ENCODE results near the gene TMOD2.
A peak's percentile ranks its signal among the peaks of the same experiment; 100 is the strongest.

The TMOD2 gene

DNA sequence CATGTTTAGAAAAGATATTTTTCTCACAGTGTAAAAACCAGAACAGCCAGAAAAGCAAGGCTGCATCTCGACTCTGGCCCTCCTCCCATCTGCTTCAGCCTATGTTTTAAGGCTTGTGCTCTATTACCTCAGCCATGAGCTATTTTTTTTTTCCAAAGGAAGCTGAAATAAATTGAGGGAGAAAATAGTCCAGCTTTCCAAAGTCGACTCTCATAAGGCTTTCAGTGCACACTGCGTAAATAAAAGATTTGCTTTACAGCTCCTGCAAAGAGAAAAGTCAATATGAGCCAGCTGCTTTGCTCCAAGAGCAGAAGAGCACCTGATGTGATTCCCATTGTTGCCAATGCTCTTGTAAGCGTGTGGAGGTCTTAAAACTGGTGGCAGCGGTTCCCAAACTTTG lies 43.4 kb upstream of the TMOD2 start:
- Histone ChIP-seq H3K4me3 (ENCODE audit: severe bottlenecking) (no peak overlapping the region), H3K27me3 (ENCODE audit: insufficient read depth, poor library complexity, severe bottlenecking) (peaks cover 12% of the 10 kb centered on the region), H3K36me3 (ENCODE audit: low read depth) (no peaks in the 10 kb centered on the region), H3K4me1 (ENCODE audit: insufficient read depth, poor library complexity, severe bottlenecking) (no peaks in the 10 kb centered on the region), H3K9me3 (ENCODE audit: severe bottlenecking) (no peaks in the 10 kb centered on the region), H3K27ac (ENCODE audit: poor library complexity, severe bottlenecking) (no peak overlapping the region)
- DNase-seq (ENCODE audit: low spot score) = no peak
- ATAC-seq (ENCODE audit: low read depth) = no peak; the same call in 2 of the 3 replicates
- TF ChIP-seq, protein P1, sequence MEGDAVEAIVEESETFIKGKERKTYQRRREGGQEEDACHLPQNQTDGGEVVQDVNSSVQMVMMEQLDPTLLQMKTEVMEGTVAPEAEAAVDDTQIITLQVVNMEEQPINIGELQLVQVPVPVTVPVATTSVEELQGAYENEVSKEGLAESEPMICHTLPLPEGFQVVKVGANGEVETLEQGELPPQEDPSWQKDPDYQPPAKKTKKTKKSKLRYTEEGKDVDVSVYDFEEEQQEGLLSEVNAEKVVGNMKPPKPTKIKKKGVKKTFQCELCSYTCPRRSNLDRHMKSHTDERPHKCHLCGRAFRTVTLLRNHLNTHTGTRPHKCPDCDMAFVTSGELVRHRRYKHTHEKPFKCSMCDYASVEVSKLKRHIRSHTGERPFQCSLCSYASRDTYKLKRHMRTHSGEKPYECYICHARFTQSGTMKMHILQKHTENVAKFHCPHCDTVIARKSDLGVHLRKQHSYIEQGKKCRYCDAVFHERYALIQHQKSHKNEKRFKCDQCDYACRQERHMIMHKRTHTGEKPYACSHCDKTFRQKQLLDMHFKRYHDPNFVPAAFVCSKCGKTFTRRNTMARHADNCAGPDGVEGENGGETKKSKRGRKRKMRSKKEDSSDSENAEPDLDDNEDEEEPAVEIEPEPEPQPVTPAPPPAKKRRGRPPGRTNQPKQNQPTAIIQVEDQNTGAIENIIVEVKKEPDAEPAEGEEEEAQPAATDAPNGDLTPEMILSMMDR (IDR thresholded peaks at IDR 0.05; ENCODE audit: poor library complexity, severe bottlenecking) = no peak

DNA sequence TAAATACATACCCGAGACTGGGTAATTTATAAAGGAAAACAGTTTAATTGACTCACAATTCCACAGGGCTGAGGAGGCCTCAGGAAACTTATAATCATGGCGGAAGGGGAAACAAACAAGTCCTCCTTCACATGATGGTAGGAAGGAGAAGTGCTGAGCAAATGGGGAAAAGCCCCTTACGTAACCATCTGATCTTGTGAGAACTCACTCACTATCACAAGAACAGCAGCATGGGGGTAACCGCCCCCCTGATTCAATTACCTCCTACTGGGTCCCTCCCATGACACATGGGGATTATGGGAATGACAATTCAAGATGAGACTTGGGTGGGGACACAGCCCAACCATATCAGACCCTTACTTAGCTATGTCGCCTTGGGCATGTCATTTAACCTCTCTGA lies 42.4 kb upstream of the TMOD2 start:
- no peak for ATAC-seq (ENCODE audit: low read depth)
- Histone ChIP-seq H3K4me3 (ENCODE audit: severe bottlenecking) (no peak overlapping the region), H3K27me3 (ENCODE audit: insufficient read depth, poor library complexity, severe bottlenecking) (peaks cover 9% of the 10 kb centered on the region), H3K4me1 (ENCODE audit: insufficient read depth, poor library complexity, severe bottlenecking) (no peaks in the 10 kb centered on the region), H3K27ac (ENCODE audit: poor library complexity, severe bottlenecking) (no peak overlapping the region), H3K9me3 (ENCODE audit: severe bottlenecking) (no peaks in the 10 kb centered on the region), H3K36me3 (ENCODE audit: low read depth) (no peaks in the 10 kb centered on the region)
- TF ChIP-seq, protein P1 (IDR thresholded peaks at IDR 0.05; ENCODE audit: poor library complexity, severe bottlenecking) = no peak
- DNase-seq (ENCODE audit: low spot score) = no peak

DNA sequence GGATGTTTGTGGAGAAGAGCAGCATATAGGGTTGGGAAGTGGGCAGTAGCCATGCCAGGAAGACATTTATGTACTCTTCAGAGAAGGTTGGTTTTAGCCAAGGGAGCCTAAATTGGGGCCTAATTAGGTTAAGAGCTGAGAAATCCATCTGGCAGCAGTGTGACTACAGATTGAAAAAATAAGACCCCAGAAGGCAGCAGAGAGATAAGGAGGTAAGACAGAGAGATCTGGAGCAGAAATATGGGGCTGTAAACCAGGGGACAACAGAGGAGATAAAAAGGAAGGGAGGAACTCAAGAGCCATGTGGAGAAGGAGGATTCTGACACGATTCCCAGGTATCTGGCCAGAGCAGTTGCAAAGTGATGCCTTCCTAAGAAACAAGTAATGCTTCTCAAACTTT lies 37.2 kb upstream of the TMOD2 start:
- Histone ChIP-seq H3K4me1 (ENCODE audit: insufficient read depth, poor library complexity, severe bottlenecking) (no peaks in the 10 kb centered on the region), H3K27ac (ENCODE audit: poor library complexity, severe bottlenecking) (no peak overlapping the region), H3K4me3 (ENCODE audit: severe bottlenecking) (no peak overlapping the region), H3K36me3 (ENCODE audit: low read depth) (no peaks in the 10 kb centered on the region), H3K27me3 (ENCODE audit: insufficient read depth, poor library complexity, severe bottlenecking) (no peaks in the 10 kb centered on the region), H3K9me3 (ENCODE audit: severe bottlenecking) (no peaks in the 10 kb centered on the region)
- DNase-seq (ENCODE audit: low spot score) = no peak
- ATAC-seq (ENCODE audit: low read depth) = no peak
- TF ChIP-seq, protein P1 (IDR thresholded peaks at IDR 0.05; ENCODE audit: poor library complexity, severe bottlenecking) = no peak

GRCh38 chr15:51714911-51715310 lies 36.5 kb upstream of the TMOD2 start:
- H3K36me3 ChIP-seq (ENCODE audit: low read depth) = no peaks in the 10 kb centered on the region
- no peak overlapping the region for H3K4me3 ChIP-seq (ENCODE audit: severe bottlenecking)
- H3K27me3 ChIP-seq (ENCODE audit: insufficient read depth, poor library complexity, severe bottlenecking) = no peaks in the 10 kb centered on the region
- H3K9me3 ChIP-seq (ENCODE audit: severe bottlenecking) = no peaks in the 10 kb centered on the region
- ATAC-seq (ENCODE audit: low read depth) (no peak), DNase-seq (ENCODE audit: low spot score) (no peak)
- no peak overlapping the region for H3K27ac ChIP-seq (ENCODE audit: poor library complexity, severe bottlenecking)
- TF ChIP-seq, protein P1 (IDR thresholded peaks at IDR 0.05; ENCODE audit: poor library complexity, severe bottlenecking) = no peak
- H3K4me1 ChIP-seq (ENCODE audit: insufficient read depth, poor library complexity, severe bottlenecking) = no peaks in the 10 kb centered on the region

- H3K9me3 ChIP-seq (ENCODE audit: severe bottlenecking) = no peaks in the 10 kb centered on the region
- no peaks in the 10 kb centered on the region for H3K27me3 ChIP-seq (ENCODE audit: insufficient read depth, poor library complexity, severe bottlenecking)
- peaks cover 8% of the 10 kb centered on the region; the same call in 1 of the 2 replicates for H3K36me3 ChIP-seq (ENCODE audit: low read depth)
- DNase-seq (ENCODE audit: low spot score) = no peak
- TF ChIP-seq, protein P1 (IDR thresholded peaks at IDR 0.05; ENCODE audit: poor library complexity, severe bottlenecking) = no peak
- H3K4me1 ChIP-seq (ENCODE audit: insufficient read depth, poor library complexity, severe bottlenecking) = no peaks in the 10 kb centered on the region
- H3K27ac ChIP-seq (ENCODE audit: poor library complexity, severe bottlenecking) = no peak overlapping the region
- ATAC-seq (ENCODE audit: low read depth) = peak; percentile 55
- H3K4me3 ChIP-seq (ENCODE audit: severe bottlenecking) = no peak overlapping the region
These were observed 33.2 kb upstream of the TMOD2 start for GRCh38 chr15:51718219-51718618.
